Measurements from ENCODE around the gene TAF11.

The TAF11 gene

GRCh38 chr6:34836008-34836407, 51.8 kb downstream of the TAF11 start:
- DNase-seq (ENCODE audit: low read depth): no peak
- TF ChIP-seq, protein P1, sequence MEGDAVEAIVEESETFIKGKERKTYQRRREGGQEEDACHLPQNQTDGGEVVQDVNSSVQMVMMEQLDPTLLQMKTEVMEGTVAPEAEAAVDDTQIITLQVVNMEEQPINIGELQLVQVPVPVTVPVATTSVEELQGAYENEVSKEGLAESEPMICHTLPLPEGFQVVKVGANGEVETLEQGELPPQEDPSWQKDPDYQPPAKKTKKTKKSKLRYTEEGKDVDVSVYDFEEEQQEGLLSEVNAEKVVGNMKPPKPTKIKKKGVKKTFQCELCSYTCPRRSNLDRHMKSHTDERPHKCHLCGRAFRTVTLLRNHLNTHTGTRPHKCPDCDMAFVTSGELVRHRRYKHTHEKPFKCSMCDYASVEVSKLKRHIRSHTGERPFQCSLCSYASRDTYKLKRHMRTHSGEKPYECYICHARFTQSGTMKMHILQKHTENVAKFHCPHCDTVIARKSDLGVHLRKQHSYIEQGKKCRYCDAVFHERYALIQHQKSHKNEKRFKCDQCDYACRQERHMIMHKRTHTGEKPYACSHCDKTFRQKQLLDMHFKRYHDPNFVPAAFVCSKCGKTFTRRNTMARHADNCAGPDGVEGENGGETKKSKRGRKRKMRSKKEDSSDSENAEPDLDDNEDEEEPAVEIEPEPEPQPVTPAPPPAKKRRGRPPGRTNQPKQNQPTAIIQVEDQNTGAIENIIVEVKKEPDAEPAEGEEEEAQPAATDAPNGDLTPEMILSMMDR (conservative IDR thresholded peaks at IDR 0.05; ENCODE audit: low read depth, low read length): no peak
- no peak overlapping the region for H3K4me3 ChIP-seq (ENCODE audit: low read depth, low read length)

DNA sequence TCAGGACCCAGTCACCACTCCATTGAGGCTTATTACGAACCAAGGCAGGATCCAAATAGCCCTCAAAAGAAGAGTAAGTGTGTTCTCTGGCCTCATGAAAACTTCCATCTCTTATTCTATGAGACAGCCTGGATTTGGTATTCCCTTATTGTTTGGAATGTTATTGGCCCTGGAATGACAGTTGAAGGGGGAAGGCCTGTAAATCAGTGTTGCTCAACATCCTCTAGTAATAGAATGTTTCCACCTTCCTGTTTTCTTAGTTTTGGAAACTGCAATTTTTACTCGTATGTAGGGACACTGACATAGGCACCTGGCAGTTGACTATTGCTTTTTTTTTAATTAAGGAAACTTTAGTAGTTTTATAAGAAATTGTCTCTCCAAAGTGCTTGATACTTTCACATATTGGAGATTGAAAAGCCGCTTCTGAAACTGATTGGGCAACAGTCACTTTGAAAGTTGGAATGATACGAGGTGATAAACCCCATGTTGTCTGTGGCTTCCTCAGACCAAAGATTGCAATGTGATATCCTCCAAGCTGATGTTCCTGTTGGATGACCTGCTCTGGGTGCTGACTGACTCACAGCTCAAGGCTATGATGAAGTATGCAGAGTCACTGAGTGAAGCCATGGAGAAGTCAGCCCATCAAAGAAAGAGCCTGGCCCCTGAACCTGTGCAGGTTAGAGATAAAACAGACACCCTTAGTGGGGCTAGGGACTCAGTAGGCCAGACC, 52.9 kb downstream of the TAF11 start:
- no peak overlapping the region for H3K4me3 ChIP-seq (ENCODE audit: low read depth, low read length)
- peak; percentile 66 for DNase-seq (ENCODE audit: low read depth)
- TF ChIP-seq, protein P1 (conservative IDR thresholded peaks at IDR 0.05; ENCODE audit: low read depth, low read length): no peak

GRCh38 chr6:34832942-34833341, 54.9 kb downstream of the TAF11 start:
- DNase-seq (ENCODE audit: low read depth): no peak
- TF ChIP-seq, protein P1 (conservative IDR thresholded peaks at IDR 0.05; ENCODE audit: low read depth, low read length): no peak
- H3K4me3 ChIP-seq (ENCODE audit: low read depth, low read length): no peak overlapping the region

GRCh38 chr6:34829137-34829536, 58.7 kb downstream of the TAF11 start:
- H3K4me3 ChIP-seq (ENCODE audit: low read depth, low read length): no peak overlapping the region
- TF ChIP-seq, protein P1 (conservative IDR thresholded peaks at IDR 0.05; ENCODE audit: low read depth, low read length): no peak
- no peak for DNase-seq (ENCODE audit: low read depth)
